Chondrocyte (in vitro differentiated cells): ENCODE results near the gene RETREG1. TPM values are rescaled to one million over a fixed set of nuclear protein-coding genes. Genes with fewer than 3 reads are reported as not detected.

Experiments used
- DNase-seq: peaks from one replicate; pipeline ENCODE4 v3.0.0; 2021; ENCODE audit warnings: mixed read lengths, low spot score
- H3K27ac Mint-ChIP-seq: one replicate; pipeline ENCODE4 v1.8.0; 2021; ENCODE audit warnings: mild to moderate bottlenecking, moderate library complexity, mixed read lengths; ENCODE audit not compliant: unreplicated experiment
- H3K27me3 Mint-ChIP-seq: 2 replicates; pipeline ENCODE4 v1.8.0; 2021; ENCODE audit warnings: low read depth, mixed read lengths
- H3K36me3 Mint-ChIP-seq: 2 replicates; pipeline ENCODE4 v1.8.0; 2021; ENCODE audit warnings: low read depth, mixed read lengths
- H3K4me1 Mint-ChIP-seq: 2 replicates; pipeline ENCODE4 v1.8.0; 2021; ENCODE audit warnings: low read depth, mild to moderate bottlenecking, mixed read lengths
- H3K4me3 Mint-ChIP-seq: one replicate; pipeline ENCODE4 v1.8.0; 2021; ENCODE audit warnings: mild to moderate bottlenecking, moderate library complexity, mixed read lengths; ENCODE audit not compliant: unreplicated experiment
- H3K9me3 Mint-ChIP-seq: 2 replicates; pipeline ENCODE4 v1.8.0; 2021; ENCODE audit warnings: low read depth, mixed read lengths
- CTCF ChIP-seq: fragments of 200-600 bp; sonication (generic); IDR thresholded peaks from 2 replicates; pipeline ENCODE4 v1.5.0; 2021; ENCODE audit warnings: antibody characterized with exemption, mild to moderate bottlenecking, moderate library complexity
- total RNA-seq: library from RNA; stranded (reverse); gene quantifications from 3 replicates; pipeline ENCODE4 v1.2.1, GENCODE V29; 2021

RETREG1 gene
- total RNA-seq, 1 donor from 2014 or later = 3.3 TPM

DNA sequence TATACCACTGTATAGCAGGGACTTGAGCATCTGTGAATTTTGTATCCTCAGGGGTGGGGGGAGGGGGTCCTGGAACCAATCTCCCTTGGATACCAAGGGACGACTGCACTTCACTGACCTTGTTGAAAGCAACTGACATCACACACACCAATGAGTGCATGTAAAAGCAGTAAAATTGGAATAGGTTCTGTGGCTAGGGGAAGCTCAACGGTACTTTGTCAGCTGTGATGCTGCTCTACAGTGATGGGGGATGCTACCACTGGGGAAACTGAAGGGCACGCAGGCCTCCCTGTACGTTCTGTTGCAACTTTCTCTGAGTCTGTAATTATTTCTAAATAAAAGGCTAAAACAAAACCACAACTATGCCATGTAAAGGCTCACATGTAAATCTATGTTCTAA, 47.0 kb upstream of the RETREG1 start:
- Mint-ChIP-seq H3K4me3 (no peak overlapping the region), H3K36me3 (peaks cover 21% of the 10 kb centered on the region), H3K27me3 (no peaks in the 10 kb centered on the region), H3K27ac (no peak overlapping the region), H3K4me1 (peaks cover 12% of the 10 kb centered on the region), H3K9me3 (no peaks in the 10 kb centered on the region)
- DNase-seq = no peak
- no peak for TF ChIP-seq CTCF

- H3K4me3 Mint-ChIP-seq = no peak overlapping the region
- no peaks in the 10 kb centered on the region for H3K27me3 Mint-ChIP-seq
- H3K9me3 Mint-ChIP-seq = peaks cover 4% of the 10 kb centered on the region
Measured at GRCh38 chr5:16661713-16662112, 44.9 kb upstream of the RETREG1 start.

DNA sequence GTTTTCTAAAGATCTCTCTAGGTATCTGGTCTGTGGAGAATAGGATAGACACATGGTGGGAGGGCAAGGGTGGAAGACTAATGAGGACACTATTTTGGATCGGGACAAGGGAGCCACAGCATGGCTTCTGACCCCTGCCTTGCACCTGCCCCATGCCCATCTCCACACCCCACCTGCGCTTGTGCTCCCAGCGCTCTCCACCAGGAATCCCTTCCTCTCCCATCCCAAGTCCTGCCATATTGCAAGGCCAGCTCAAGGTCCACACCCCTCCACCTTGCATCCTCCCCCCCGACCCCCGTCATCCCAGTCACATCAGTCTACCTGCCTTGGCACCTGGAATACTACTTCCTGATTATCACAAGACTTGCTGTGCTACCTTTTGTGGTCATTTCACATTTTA, 44.2 kb upstream of the RETREG1 start:
- Mint-ChIP-seq H3K4me3 (no peak overlapping the region), H3K27ac (no peak overlapping the region), H3K4me1 (peaks cover 4% of the 10 kb centered on the region), H3K9me3 (peaks cover 4% of the 10 kb centered on the region), H3K36me3 (peaks cover 7% of the 10 kb centered on the region), H3K27me3 (no peaks in the 10 kb centered on the region)
- no peak for DNase-seq
- no peak for TF ChIP-seq CTCF

More at GRCh38 chr5:16661713-16662112, 44.9 kb upstream of the RETREG1 start:
- no peak for DNase-seq
- Mint-ChIP-seq H3K4me1 (peaks cover under 1% of the 10 kb centered on the region), H3K36me3 (peaks cover 10% of the 10 kb centered on the region), H3K27ac (no peak overlapping the region)
- TF ChIP-seq CTCF = no peak

GRCh38 chr5:16659536-16659935, 42.7 kb upstream of the RETREG1 start:
- Mint-ChIP-seq H3K4me3 (no peak overlapping the region), H3K36me3 (peaks cover 5% of the 10 kb centered on the region), H3K27me3 (no peaks in the 10 kb centered on the region), H3K4me1 (peaks cover 4% of the 10 kb centered on the region), H3K9me3 (peaks cover 4% of the 10 kb centered on the region), H3K27ac (no peak overlapping the region)
- TF ChIP-seq CTCF = no peak
- no peak for DNase-seq

DNA sequence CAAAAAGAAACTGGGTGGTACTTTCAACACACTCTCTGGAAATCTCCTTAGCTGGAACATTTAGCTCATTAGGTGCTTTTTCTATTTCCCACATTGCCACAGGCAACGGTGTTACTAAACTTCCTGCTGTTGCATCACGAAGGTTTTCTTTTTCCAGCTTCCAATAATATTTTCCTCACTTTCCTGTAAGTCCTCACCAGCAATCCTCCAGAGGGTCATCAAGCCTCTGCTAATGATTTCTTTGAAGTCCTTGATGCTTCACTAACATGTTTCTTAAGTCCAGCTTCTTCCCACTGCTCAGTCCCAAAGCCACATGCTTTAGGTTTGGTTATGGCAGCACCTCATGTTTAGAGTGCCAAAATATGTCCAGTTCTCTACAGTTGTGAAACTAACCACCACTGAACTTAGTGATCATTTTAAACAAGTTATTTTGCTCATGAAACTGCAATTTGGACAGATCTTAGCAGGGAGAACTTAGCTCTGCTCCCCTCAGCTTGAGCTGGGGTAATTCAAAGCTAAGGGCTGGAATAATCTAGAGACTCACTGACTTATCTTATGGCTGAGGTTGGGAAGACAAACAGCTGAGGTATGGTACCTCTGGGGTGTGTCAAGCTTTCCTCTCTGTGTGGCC, 39.9 kb upstream of the RETREG1 start:
- no peak for DNase-seq
- H3K9me3 Mint-ChIP-seq = peaks cover 4% of the 10 kb centered on the region
- no peak overlapping the region for H3K4me3 Mint-ChIP-seq
- H3K27me3 Mint-ChIP-seq = no peaks in the 10 kb centered on the region
- no peak overlapping the region for H3K27ac Mint-ChIP-seq
- H3K4me1 Mint-ChIP-seq = peaks cover 4% of the 10 kb centered on the region
- H3K36me3 Mint-ChIP-seq = no peaks in the 10 kb centered on the region
- no peak for TF ChIP-seq CTCF
